ENCODE measurements around the gene SYMPK.

- TF ChIP-seq POLR2A (IDR thresholded peaks at IDR 0.05) (no peak), CTCF (IDR thresholded peaks at IDR 0.05 in 8 of 11, conservative IDR thresholded peaks at IDR 0.05 in 3 of 11) (no peak), POLR2AphosphoS5 (IDR thresholded peaks at IDR 0.05) (no peak)
These were observed 40.2 kb downstream of the SYMPK start for GRCh38 chr19:45822716-45823115.

All from spleen (tissue), 7 donors.